Stimulated activated CD4-positive, alpha-beta T cell treated with anti-CD3 and anti-CD28 coated beads, TNF-alpha, amount 100 ng/mL, for 24 hours (primary cell): Measurements from ENCODE around the gene RBMS1.

Source experiments
- DNase-seq, 3 experiments: peaks; one replicate each; pipeline ENCODE4 v3.0.0-alpha.2; 2020; ENCODE audit warnings: low read depth in 3 of 3

The RBMS1 gene, protein sequence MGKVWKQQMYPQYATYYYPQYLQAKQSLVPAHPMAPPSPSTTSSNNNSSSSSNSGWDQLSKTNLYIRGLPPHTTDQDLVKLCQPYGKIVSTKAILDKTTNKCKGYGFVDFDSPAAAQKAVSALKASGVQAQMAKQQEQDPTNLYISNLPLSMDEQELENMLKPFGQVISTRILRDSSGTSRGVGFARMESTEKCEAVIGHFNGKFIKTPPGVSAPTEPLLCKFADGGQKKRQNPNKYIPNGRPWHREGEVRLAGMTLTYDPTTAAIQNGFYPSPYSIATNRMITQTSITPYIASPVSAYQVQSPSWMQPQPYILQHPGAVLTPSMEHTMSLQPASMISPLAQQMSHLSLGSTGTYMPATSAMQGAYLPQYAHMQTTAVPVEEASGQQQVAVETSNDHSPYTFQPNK

DNA sequence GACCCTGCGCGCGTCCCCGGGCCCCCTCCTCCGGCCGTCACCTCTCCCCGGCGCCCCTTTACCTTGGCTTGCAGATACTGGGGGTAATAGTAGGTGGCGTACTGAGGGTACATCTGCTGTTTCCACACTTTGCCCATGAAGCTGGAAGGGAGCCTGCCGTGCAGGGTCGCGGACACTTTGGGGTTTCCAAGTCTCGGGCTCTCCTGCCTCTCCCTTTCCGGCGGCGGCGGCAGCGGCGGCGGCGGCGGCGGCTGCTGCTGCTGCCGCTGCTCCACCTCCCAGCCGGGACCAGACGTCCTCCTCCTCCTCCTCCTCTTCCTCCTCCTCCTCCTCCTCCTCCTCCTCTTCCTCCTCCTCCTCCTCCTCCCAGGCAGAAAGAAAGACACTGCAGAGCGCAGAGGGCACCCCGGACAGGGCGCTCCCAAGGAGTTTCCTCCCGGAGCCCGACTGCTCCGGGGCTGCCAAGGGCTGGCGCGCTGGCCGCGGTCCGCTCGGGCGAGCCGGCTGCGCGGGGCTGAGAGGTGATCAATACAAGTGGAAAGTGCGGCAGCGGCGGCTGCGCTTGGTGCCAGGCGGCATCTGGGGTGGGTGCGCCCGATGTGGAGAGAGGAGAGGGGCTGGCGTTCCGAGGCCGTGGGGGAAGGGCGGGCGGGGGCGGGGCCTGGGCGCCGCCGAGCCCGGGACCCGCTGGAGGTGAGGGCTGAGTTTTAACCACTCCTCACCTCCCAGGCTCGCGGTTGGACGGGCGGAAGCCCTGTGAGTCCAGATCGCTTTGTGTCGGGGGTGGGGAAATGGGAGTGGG, at the start of gene RBMS1:
RBMS1 (minus strand) TSS at position 581 of the 802 bp plus-strand sequence; CDS start at position 137, 444 bp downstream.
- peak in 1 of 3 experiments; percentile 50 for DNase-seq

- DNase-seq, result no peak
Measured at GRCh38 chr2:160541745-160542144, 48.1 kb upstream of the RBMS1 start.

DNA sequence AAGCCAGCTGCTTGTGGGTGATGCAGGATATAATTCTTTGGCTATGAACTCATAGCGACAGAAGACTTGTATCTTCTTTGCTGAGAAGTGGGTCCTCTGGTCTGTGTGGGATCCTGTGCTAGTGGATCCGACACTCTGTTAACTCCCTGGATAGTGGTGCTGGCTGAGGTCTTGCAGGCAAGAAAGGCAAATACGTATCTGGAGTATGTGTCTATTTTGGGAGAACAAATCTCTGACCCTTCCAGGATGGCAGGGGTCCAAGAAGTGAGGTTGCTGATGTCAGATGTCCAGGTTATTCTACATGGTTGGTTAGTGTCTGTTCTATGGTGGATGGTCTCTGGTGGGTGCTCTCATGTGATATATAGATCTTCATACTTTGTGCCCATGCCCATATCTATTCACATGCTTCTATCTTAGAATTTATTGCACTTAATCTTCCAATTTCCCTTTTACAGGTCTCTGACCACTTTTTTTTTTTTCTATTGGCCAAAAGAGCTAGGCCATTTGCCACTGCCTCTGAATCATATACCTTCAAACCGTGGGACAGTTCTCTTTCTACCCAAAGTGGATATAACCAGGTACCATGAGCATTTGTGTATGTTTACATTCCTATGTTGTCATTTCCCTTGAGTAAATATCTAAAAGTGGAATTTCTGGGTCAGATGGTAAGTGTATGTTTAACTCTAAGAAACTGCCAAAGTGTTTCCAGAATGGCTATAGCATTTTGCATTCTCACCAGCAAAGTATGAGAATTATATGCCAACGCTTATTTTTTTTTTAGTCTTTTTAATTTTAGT, 45.1 kb upstream of the RBMS1 start:
- DNase-seq, result no peak

DNA sequence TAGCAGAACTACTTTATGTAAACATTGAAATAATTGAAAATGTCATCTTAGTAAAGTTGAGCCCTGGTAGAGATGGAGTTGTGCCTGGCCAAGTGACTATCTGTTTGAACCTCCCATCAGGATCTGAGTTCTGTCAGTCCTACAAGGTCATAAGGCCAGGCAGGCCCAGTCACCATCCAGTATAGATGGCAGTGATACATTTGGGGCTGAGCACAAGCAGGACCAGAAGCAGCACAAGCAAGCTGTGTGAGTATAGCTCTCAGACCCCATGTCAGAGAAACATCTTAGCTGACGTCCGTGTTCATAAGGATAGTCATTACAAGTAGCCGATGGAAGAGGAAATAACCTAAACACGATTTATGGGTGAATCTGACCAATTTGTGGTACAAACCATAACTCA, 44.5 kb upstream of the RBMS1 start:
- DNase-seq, result no peak

DNA sequence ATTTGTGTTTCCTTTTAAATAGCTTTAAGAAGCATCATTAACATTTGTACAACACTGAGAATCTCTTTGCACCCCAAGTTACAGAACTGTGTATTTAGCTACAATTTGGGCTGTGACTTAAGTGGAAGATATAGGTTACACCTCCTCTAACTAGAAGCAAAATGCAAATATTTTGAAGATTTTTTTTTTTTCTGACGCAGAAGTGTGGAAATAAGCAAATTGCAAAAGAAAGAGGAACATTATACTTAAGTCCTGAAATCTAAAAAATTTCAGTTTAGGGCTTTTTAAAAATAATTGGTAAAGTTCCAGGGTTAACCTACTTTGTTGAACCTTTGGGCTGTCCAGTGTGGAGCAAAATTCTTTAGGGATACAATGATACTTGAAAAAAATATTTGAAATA, 41.4 kb upstream of the RBMS1 start:
- no peak for DNase-seq

DNA sequence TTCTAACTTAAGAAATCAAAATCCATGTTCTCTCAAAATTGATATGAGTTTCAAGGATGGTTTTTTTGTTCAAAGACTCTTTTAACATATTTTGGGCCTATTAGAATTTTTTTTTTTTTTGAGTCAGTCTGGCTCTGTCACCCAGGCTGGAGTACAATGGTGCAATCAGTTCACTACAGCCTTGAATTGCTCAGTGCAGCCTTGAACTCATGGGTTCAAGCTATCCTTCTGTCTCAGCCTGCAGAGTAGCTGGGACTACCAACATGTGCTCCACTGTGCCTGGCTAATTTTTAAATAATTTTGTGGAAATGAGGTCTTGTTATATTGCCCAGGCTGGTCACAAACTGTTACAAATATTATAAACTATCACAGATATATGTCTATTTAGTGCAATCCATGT, 40.6 kb upstream of the RBMS1 start:
- no peak for DNase-seq

GRCh38 chr2:160533482-160533881, 39.9 kb upstream of the RBMS1 start:
- no peak for DNase-seq

DNA sequence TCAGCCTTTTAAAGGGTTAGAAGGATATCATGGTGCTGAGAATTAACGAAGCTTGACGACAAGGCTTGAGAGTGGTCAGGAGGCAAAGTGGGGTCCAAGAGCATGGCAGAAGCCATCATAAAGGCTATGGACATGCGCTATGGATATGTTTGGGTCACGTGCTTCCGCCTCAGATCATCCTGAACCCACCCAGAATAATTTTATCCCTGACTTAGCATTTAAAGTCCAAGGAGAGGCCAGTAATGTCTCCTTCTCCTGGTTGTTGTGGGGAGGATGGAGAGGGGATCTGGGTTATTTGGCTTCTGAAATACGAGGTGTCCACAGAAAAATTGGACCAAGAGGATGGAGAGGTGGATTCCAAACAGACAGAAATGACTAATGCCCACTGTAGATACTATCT, 38.8 kb upstream of the RBMS1 start:
- no peak for DNase-seq

DNA sequence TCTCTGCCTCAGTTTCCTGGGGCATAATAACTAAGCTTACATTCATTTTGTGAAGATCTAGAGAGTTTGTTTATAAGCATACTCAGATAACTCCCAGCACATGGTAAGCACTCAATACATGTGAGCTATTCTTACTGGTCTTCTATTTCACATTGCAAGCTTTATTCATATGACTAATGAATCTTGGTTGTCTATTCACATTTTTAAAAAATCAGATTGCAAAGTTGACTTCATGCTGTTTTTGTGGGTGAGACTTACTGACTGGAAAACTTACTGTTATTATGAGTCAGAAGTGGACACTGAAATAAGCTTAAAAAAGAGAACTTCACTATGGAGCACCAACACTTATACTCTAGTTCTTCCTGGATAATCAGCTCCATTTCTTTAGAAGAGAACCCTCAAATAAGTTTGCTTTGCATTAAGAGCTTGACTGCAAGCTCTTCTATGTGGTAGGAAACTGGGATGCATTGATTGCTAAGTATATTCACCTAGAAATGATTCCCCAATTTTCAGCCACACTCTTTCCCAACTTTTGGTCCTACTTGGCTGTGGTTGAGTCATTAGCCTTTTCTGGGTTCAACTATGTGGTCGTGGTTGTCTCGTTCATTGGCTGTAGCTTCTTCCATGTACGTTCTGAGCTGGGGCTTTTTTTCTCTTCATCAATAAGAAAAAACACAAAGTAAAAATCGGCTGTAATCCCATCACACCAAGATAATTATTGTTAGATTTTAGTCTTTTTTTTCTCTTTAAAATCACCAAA, 29.5 kb upstream of the RBMS1 start:
- DNase-seq, result no peak

DNA sequence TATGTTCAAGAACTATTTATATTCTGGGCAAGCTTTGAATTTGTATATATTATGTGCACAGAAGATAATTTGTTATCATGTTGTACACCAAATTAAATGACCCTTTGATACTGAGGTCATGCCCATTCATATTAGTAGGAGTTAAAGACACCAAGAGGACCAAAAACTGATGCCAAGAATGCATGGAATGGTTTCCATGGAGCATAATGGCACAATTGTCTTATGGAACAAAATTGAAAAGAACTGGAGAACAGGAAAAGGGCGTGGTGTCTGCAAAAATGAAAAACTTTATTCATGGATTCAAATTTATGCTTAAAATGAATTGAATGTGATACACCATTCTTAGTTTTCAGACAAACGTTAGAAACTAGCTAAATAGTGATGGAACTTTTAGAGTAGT, 24.1 kb upstream of the RBMS1 start:
- no peak for DNase-seq

GRCh38 chr2:160516547-160517365, 23.1 kb upstream of the RBMS1 start:
- DNase-seq, result no peak

- no peak for DNase-seq
Measured at GRCh38 chr2:160515120-160515519, 21.5 kb upstream of the RBMS1 start.

DNA sequence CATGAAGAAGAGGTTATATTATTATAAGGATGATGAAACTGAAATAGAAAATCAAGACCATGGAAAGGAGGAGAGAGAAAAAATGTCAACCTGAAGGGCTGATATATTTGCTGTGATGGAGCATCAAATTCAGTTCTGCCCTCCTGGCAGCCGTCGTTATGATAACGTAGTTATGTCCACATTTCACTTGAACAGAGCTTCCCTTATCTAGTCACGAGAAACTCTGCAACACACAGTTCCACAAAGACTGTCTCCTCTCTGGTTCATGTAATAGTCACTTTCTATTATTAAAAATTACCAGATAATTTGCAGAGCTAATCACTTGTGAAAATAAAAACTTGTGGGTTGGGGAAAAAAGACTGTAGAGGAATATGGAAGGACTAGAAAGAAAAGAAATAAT, 19.5 kb upstream of the RBMS1 start:
- no peak for DNase-seq

GRCh38 chr2:160512491-160512890, 18.9 kb upstream of the RBMS1 start:
- DNase-seq, result no peak

DNA sequence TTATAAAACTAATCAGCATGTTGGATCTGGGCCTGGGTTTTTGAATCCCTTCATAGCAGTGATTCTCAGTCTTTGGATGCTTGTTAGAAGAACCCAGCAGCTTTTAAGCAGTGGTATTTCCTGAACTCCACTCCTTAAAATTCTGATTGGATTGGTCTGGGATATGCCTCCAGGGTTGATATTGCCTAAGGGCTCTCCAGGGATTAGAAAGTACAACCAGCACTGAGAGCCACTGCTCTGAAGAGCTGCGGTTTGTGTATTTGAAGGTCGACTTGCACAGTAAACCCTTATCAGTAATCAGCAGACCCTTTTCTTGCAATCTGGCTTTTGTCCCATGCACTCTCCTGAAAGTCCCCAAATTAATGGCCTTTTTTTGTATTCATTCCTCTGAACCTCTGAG, 17.0 kb upstream of the RBMS1 start:
- DNase-seq, result no peak

GRCh38 chr2:160509016-160509415, 15.4 kb upstream of the RBMS1 start:
- DNase-seq, result no peak

DNA sequence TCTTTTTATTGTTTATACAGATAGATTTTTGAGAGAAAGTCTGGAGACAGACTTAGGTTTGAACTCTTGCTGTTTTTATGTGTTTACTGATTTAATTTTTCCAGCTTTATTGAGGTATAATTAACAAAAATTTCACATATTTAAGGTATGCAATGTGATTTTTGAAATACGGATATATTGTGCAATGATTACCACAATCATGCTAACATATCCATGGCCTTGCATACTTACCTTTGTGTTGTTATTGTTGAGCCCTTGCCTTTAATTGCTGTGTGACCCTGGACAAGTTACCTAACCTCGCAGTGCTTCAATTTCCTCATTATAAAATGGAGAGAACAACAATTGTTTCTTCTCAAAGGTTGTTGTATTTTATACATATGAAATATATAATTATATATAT, 13.9 kb upstream of the RBMS1 start:
- no peak for DNase-seq

DNA sequence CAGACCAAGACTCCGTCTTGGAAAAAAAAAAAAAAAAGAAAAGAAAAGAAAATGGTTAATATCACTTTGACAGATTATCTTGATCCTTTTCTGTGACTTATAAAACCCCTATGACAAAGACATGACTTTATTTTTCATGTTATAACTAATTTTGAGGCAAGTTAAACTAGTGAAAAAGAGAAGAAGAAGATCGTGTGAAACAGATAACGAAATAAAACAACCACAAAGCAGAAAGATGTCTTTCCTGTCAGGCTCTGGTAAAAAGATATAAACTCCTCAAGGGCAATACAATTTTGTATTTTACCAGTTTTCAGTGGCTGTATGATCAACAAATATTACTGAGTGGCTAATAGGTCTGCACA, 13.4 kb upstream of the RBMS1 start:
- DNase-seq, result no peak

- DNase-seq, result no peak
Measured at GRCh38 chr2:160506371-160507045, 12.9 kb upstream of the RBMS1 start.

GRCh38 chr2:160505256-160505655, 11.6 kb upstream of the RBMS1 start:
- no peak for DNase-seq
